Measurements from ENCODE around the gene FNDC5.

Gene FNDC5

GRCh38 chr1:32816676-32817158 is 54.0 kb downstream of the FNDC5 start:
- DNase-seq (ENCODE audit: low spot score) = no peak

GRCh38 chr1:32813941-32814739 is 56.6 kb downstream of the FNDC5 start:
- DNase-seq (ENCODE audit: low spot score) = no peak
